ENCODE data around the gene ELANE. TPM values are rescaled to one million over a fixed set of nuclear protein-coding genes. Genes with fewer than 3 reads are reported as not detected.
"Not testable (repeated sequence)": the region's sequence is repeated elsewhere in the genome, so short reads cannot be mapped to it uniquely, and the experiment has no call there.

ELANE gene
- total and polyA plus RNA-seq, 7 donors = 0.64 to 3.6 (median 1.8) TPM; not detected in 3

GRCh38 chr19:850221-850978 is 1.7 kb upstream of the ELANE start:
- intact Hi-C loops (cut with DNase I) = loop anchor here (5.0 kb wide), 1 partner anchor 53 kb away; the partner anchor contains the start of gene PTBP1

GRCh38 chr19:850979-851335 is 1.1 kb upstream of the ELANE start:
- intact Hi-C loops (cut with DNase I) = loop anchor here (5.0 kb wide), 1 partner anchor 54 kb away; the partner anchor contains the start of gene PTBP1
- DNase-seq = no peak
- Histone ChIP-seq H3K4me1 (peaks cover 0 to 45% (median 32%) of the 10 kb centered on the region in 4 donors), H3K4me3 (peak overlapping the region in 3 of 4 donors; percentile 3 to 30 (median 16)), H3K27me3 (peaks cover 15 to 69% (median 36%) of the 10 kb centered on the region in 3 donors), H3K9me3 (no peaks in the 10 kb centered on the region), H3K27ac (peak overlapping the region; percentile 77 to 83 (median 79)), H3K36me3 (no peaks in the 10 kb centered on the region)
- WGBS, 2 donors = 28 to 48% methylated on average over 13 of the region's 13 CpGs
- TF ChIP-seq POLR2AphosphoS5 (IDR thresholded peaks at IDR 0.05) (no peak), EP300 (IDR thresholded peaks at IDR 0.05) (no peak)

More at GRCh38 chr19:850221-850978, 1.7 kb upstream of the ELANE start:
- peak overlapping the region in 3 of 4 donors; percentile 3 to 30 (median 16) for H3K4me3 ChIP-seq
- peaks cover 0 to 45% (median 32%) of the 10 kb centered on the region in 4 donors for H3K4me1 ChIP-seq
- TF ChIP-seq, protein P1, sequence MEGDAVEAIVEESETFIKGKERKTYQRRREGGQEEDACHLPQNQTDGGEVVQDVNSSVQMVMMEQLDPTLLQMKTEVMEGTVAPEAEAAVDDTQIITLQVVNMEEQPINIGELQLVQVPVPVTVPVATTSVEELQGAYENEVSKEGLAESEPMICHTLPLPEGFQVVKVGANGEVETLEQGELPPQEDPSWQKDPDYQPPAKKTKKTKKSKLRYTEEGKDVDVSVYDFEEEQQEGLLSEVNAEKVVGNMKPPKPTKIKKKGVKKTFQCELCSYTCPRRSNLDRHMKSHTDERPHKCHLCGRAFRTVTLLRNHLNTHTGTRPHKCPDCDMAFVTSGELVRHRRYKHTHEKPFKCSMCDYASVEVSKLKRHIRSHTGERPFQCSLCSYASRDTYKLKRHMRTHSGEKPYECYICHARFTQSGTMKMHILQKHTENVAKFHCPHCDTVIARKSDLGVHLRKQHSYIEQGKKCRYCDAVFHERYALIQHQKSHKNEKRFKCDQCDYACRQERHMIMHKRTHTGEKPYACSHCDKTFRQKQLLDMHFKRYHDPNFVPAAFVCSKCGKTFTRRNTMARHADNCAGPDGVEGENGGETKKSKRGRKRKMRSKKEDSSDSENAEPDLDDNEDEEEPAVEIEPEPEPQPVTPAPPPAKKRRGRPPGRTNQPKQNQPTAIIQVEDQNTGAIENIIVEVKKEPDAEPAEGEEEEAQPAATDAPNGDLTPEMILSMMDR (IDR thresholded peaks at IDR 0.05) = no peak
- TF ChIP-seq POLR2AphosphoS5 (IDR thresholded peaks at IDR 0.05) (peak; percentile 75 to 89 (median 86)), EP300 (IDR thresholded peaks at IDR 0.05) (peak in 3 of 4 donors; percentile 62 to 80 (median 69)), POLR2A (IDR thresholded peaks at IDR 0.05) (no peak)
- H3K27ac ChIP-seq = peak overlapping the region; percentile 77 to 83 (median 79)
- peaks cover 15 to 69% (median 42%) of the 10 kb centered on the region in 3 donors for H3K27me3 ChIP-seq
- 14 to 26% methylated on average over 28 of the region's 28 CpGs for WGBS, 2 donors
- no peaks in the 10 kb centered on the region for H3K9me3 ChIP-seq
- DNase-seq = peak; percentile 98
- H3K36me3 ChIP-seq = no peaks in the 10 kb centered on the region

- no peak for DNase-seq
- Histone ChIP-seq H3K4me3 (peak overlapping the region in 2 of 4 donors; percentile 7 to 12), H3K9me3 (no peaks in the 10 kb centered on the region), H3K36me3 (no peaks in the 10 kb centered on the region), H3K4me1 (peaks cover 0 to 35% (median 25%) of the 10 kb centered on the region in 4 donors), H3K27ac (no peak overlapping the region), H3K27me3 (peaks cover 15 to 61% (median 29%) of the 10 kb centered on the region in 3 donors)
- 29 to 33% methylated on average over 67 of the region's 67 CpGs for WGBS, 2 donors
- intact Hi-C loops (cut with DNase I) = loop anchor here (5.0 kb wide), 1 partner anchor 56 kb away; the partner anchor contains the start of gene PTBP1
- TF ChIP-seq POLR2AphosphoS5 (IDR thresholded peaks at IDR 0.05) (no peak), EP300 (IDR thresholded peaks at IDR 0.05) (no peak), POLR2A (IDR thresholded peaks at IDR 0.05) (no peak)
- TF ChIP-seq, protein P1 (IDR thresholded peaks at IDR 0.05) = no peak
These were observed 997 bp downstream of the ELANE start for GRCh38 chr19:853014-853585.

GRCh38 chr19:853614-854220 is 1.6 kb downstream of the ELANE start:
- 70 to 80% methylated on average over 12 of the region's 17 CpGs for WGBS, 2 donors
- not testable (repeated sequence) for H3K9me3 ChIP-seq, H3K27ac ChIP-seq, H3K4me3 ChIP-seq, H3K36me3 ChIP-seq, DNase-seq
- intact Hi-C loops (cut with DNase I) = loop anchor here (5.0 kb wide), 1 partner anchor 56 kb away; the partner anchor contains the start of gene PTBP1
- Histone ChIP-seq H3K27me3 (peaks cover 20 to 61% (median 30%) of the 10 kb centered on the region in 3 donors), H3K4me1 (peaks cover 0 to 29% (median 21%) of the 10 kb centered on the region in 4 donors)

DNA sequence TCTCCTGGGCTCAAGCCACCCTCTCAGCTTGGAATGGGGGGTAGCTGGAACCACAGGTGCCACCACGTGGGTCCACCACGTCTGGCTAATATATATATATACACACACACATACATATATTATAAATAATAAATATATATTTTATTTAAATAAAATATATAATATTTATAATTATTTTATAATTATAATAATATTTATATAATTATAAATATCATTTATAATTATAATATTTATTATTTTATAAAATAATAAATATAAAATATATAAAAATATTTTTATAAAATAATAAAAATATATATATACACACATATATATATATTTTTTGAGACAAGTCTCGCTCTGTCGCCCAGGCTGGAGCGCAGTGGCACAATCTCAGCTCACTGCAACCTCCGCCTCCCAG is 2.4 kb downstream of the ELANE start:
- Histone ChIP-seq H3K36me3 (no peaks in the 10 kb centered on the region), H3K4me3 (no peak overlapping the region), H3K27me3 (peaks cover 25 to 69% (median 38%) of the 10 kb centered on the region in 3 donors), H3K27ac (no peak overlapping the region), H3K9me3 (no peaks in the 10 kb centered on the region), H3K4me1 (peaks cover 0 to 27% (median 22%) of the 10 kb centered on the region in 4 donors)
- WGBS, 2 donors = 70 to 74% methylated on average over 6 of the region's 6 CpGs
- no peak for DNase-seq
- intact Hi-C loops (cut with DNase I) = loop anchor here (5.0 kb wide), 1 partner anchor 57 kb away; the partner anchor contains the start of gene PTBP1
- TF ChIP-seq, protein P1 (IDR thresholded peaks at IDR 0.05) = no peak

Measured in sigmoid colon (tissue), 7 donors.